ENCODE measurements around the gene CEBPE.

The CEBPE gene

DNA sequence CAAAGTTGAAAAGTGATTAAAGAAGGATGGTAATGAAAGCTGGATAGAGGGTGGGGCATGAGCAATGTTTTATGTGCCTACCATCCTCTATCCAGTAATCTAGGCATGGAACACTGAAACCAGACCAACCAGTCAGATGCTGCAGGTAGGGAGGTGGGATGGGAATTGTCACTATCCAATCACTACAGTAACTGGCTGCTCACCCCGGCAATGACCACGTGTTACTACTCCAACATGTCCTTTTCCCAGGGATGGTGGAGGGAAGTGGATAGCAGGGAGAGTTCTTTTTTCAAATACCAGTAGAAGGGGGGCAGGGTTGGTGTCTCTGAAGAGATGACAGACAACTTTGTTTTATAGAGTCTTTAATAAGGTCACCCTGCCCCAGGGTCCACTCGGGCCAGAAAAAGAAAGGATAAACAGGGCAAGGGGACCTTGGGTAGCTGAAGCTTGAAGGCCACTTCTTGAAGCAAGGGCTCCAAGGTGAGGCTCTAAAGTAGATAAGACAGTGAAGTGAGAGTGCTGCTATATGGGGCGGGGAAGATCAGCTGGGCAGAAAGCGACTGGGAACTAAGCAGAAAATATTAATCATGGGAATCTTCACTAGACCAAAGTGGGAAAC lies 47.0 kb downstream of the CEBPE start:
- DNase-seq, result no peak

DNA sequence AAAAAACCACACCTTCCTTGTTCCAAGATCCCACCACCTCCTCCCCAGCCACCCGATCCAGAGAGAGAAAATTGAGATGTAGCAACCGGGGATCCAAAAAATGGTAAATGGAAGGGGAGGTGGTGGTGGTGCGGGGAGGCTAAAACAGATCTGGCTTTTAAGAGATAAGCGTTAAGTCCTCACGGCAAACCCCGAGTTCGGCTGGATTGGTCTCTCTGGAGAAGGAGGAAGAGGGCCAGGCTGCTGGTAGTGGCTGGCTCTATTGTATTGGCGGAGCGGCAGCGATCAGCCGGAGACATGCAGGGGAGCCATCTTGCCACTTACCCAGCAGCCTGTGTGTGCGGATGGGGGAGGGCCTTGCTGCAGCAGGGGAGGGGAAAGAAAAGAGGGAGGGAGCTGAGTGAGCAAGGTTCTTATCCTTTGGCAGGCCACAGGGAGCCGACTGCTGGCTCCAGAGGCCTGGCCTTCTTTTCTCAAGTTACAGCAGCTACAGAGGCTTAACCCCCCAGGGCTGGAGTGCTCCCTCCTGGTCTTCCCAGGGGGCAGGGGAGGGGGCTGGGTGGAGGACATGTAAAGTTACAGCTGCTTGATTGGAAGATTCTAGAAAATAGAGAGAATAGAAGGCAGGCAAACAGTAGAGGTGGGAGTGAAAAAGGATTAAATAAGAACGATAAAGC lies 47.7 kb downstream of the CEBPE start:
- no peak for DNase-seq

DNA sequence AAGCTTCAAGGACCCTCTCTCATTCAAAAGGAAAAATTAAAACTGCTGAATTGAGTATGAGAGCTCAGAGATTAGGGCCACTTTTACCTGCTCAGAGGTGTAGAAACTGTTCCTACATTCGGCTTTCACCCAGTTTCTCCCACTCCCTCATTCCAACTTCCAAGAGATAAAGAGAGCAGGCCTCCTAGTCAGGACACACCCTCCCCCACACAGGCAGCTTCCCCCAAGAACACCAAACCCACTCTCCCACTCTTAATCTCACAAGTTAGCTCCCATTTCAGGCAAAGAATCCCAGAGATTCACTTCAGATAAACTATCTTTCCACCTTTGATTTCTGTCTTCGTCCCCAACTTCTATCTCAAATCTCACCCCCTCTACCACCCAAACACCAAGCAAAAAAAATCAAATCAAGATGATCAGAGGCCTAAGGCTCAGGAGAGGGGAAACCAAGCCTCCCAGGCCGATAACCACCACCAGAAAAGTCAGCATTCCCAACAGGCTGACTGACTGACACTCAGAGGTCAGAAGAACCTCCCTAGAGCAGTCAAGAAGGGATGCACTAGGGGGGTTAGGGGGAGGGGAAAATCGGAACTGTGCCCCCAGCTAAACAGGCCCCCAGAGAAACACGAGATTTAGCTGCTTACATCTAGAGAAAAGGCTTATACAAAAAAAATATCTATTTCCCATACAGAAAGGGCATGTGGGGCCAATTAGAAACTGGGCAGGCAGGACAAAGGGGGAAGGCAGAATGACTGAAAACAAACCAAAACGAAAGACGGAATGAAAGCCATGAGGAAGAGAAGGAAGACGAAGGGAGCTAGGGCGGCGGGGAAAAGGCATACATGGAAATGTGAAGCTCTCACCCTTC lies 48.6 kb downstream of the CEBPE start:
- DNase-seq, result no peak

DNA sequence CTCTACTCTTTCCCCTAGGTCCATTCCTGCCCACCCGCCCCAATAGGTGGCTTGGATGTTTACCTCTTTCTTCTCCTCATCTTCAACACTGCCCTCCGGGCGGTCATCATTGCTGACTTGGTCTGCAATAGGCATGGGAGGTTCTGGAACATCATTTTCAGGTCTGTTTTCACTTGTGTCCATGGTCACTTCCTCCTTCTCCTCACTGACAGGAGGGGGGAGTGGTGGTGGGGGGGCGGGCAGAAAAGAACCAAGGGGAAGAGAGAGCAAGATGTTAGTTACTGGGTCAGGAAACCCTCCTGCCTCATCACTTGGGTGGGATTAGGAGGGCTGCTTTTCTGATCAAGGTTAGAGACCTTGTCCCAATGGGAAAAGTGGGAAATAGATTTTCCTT lies 49.6 kb downstream of the CEBPE start:
- DNase-seq, result no peak

DNA sequence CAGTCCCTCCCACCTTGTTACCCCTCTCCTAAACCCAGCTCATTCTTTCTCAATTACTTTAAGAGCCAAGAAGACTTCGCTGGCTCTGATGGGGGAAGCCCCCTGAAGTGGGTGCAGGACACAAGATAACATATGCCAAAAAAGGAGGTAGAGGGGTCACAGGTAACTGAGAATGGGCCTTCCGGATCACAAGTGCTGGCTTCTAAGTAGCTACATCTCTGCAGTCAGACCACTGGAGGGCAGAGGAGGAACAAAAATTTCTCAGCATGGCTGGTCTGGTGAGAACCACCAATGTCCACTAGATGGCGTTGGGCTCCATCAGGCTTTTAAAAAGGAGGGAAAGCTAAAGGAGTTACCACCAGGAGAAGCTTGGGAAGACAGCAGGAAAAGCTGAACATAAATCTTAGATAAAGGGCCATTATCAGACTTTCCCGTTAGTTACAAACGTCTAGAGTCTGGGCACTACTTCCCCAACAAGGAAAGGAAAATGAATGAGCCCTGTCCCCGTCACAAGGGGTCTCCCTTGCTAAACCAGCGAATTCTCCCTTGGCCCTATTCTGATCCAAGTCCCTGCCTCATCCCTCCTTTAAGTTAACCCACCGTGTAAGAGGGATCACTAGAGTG lies 50.2 kb downstream of the CEBPE start:
- DNase-seq, result no peak

DNA sequence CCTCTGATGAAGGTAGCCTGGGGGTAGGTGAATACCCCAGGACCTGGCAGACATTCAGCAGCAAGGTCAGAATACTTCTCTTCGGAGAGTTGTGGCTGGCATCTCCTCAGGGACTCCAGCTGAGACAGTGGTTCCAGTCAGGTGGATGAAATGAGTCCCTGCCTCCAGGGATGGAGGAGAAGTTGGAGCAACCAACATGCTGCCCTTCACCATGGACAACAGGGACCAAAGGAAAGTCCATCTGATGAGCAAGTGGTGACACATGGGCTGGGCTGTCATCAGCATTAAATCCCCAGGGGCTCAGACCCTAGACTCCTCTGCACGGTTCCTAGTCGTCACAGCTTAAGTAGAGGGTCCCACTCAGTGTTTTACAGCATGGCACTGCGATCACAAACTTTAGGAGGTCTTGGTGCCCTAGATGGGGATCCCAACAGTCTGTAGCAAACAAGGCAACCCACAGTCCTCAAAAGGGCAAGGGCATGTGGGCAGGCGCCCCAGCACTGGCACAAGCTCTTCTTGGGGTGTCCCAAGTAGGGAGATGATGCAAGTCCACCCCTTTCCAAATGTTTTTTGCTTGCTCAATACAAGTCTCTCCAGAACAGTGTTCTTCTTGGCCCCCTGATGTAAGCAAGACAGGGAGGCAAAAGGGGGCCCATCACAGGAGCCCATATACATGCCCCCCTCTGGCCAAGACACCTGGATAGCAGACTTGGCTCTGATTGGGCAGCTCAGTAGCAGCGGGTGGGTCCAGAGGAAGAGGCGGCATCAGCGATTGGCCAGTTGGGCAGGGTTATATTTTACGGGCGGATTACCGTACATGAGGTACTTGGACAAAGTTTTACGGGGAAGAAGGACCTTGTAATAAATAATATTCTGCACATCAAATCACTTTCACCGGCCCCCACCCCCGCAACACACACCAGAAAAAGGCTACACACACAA lies 50.9 kb downstream of the CEBPE start:
- DNase-seq, result no peak
